GM21447 (cell line): Measurements from ENCODE around the gene STON2.
"Not testable (repeated sequence)": the region's sequence is repeated elsewhere in the genome, so short reads cannot be mapped to it uniquely, and the experiment has no call there.

Experiments used
- ATAC-seq: cut with Tn5 transposase; IDR thresholded peaks from one replicate; pipeline ENCODE4 v1.9.1; 2021; ENCODE audit not compliant: unreplicated experiment

Gene STON2

GRCh38 chr14:81385419-81385818 lies 14.7 kb downstream of the STON2 start:
- ATAC-seq = no peak

GRCh38 chr14:81384900-81385299 lies 15.2 kb downstream of the STON2 start:
- ATAC-seq = no peak

GRCh38 chr14:81382517-81383225 lies 17.5 kb downstream of the STON2 start:
- ATAC-seq = no peak

GRCh38 chr14:81380009-81380408 lies 20.1 kb downstream of the STON2 start:
- ATAC-seq = not testable (repeated sequence)

- ATAC-seq = no peak
Observed at GRCh38 chr14:81371802-81372201, 28.3 kb downstream of the STON2 start.

GRCh38 chr14:81367563-81367962 lies 32.6 kb downstream of the STON2 start:
- no peak for ATAC-seq

- ATAC-seq = no peak
Observed at GRCh38 chr14:81366884-81367283, 33.2 kb downstream of the STON2 start.

- ATAC-seq = no peak
Observed at GRCh38 chr14:81366214-81366613, 33.9 kb downstream of the STON2 start.

GRCh38 chr14:81363746-81364378 lies 36.3 kb downstream of the STON2 start:
- ATAC-seq = no peak

- ATAC-seq = no peak
Observed at GRCh38 chr14:81353691-81354323, 46.3 kb downstream of the STON2 start.

GRCh38 chr14:81352413-81352812 lies 47.7 kb downstream of the STON2 start:
- ATAC-seq = no peak

GRCh38 chr14:81351205-81351604 lies 48.9 kb downstream of the STON2 start:
- no peak for ATAC-seq

- no peak for ATAC-seq
Observed at GRCh38 chr14:81350344-81351130, 49.6 kb downstream of the STON2 start.

- no peak for ATAC-seq
Observed at GRCh38 chr14:81348061-81348460, 52.1 kb downstream of the STON2 start.

GRCh38 chr14:81345781-81346180 lies 54.3 kb downstream of the STON2 start:
- no peak for ATAC-seq

- ATAC-seq = no peak
Observed at GRCh38 chr14:81344481-81345160, 55.5 kb downstream of the STON2 start.

- ATAC-seq = no peak
Observed at GRCh38 chr14:81343701-81344100, 56.4 kb downstream of the STON2 start.

GRCh38 chr14:81342850-81343580 lies 57.1 kb downstream of the STON2 start:
- no peak for ATAC-seq

GRCh38 chr14:81341781-81342180 lies 58.3 kb downstream of the STON2 start:
- no peak for ATAC-seq

GRCh38 chr14:81341370-81341769 lies 58.8 kb downstream of the STON2 start:
- ATAC-seq = no peak
